ENCODE results near the gene FBXO44. TPM values are rescaled to one million over a fixed set of nuclear protein-coding genes. Genes with fewer than 3 reads are reported as not detected.

Gene FBXO44
- total and polyA plus RNA-seq, 10 of the 15 experiments (the other 5 are each of a cell fraction or from before 2014, with no cell fraction given) = 0.77 to 22.4 (median 8.2) TPM

- TF ChIP-seq SPI1 (IDR thresholded peaks at IDR 0.05; ENCODE audit: borderline replicate concordance, insufficient read depth, low read depth, low read length) = no peak
- no peak for TF ChIP-seq RAD21 (IDR thresholded peaks at IDR 0.05; ENCODE audit: insufficient read depth, low read depth, low read length)
- no peak for TF ChIP-seq JUND (IDR thresholded peaks at IDR 0.05; ENCODE audit: low read depth, low read length)
Measured at GRCh38 chr1:11629184-11630016, 25.3 kb upstream of the FBXO44 start (continued).

- intact Hi-C loops (cut with micrococcal nuclease; ENCODE audit: unreplicated experiment) = no loop called here
- no peaks in the 10 kb centered on the region for H3K36me3 ChIP-seq (ENCODE audit: control insufficient read depth in 2 of 2, insufficient read depth in 2 of 2, low read length in 1 of 2)
- H3K27me3 ChIP-seq (replicated peaks in 1 of 2; ENCODE audit: control insufficient read depth in 2 of 2, insufficient read depth in 2 of 2, low read length in 1 of 2) = no peaks in the 10 kb centered on the region; a peak in 2 of 4 replicates
- H2AFZ ChIP-seq (ENCODE audit: control insufficient read depth, low read depth, low read length) = no peak overlapping the region
- H3K4me2 ChIP-seq (ENCODE audit: control insufficient read depth, insufficient read depth) = no peak overlapping the region
- H3K4me1 ChIP-seq (ENCODE audit: control insufficient read depth, insufficient read depth, low read length) = no peaks in the 10 kb centered on the region
- CTCF ChIA-PET = interaction anchor here (2.5 kb wide), 1 partner anchor 597 kb away, joined by 9 read pairs; no protein-coding TSS in a partner anchor
- POLR2A ChIA-PET = no interaction called here
- in situ Hi-C loops (cut with MboI) = no loop called here
- no peaks in the 10 kb centered on the region for H3K9me3 ChIP-seq (replicated peaks; ENCODE audit: control insufficient read depth, insufficient read depth, low read length)
- H4K20me1 ChIP-seq (ENCODE audit: control insufficient read depth, insufficient read depth) = no peaks in the 10 kb centered on the region
- WGBS (ENCODE audit: insufficient coverage, insufficient replicate concordance, low lambda C conversion rate, missing lambda C conversion rate) = 28% methylated on average over 11 of the region's 11 CpGs
- H3K79me2 ChIP-seq (ENCODE audit: control insufficient read depth, insufficient read depth, low read length) = no peaks in the 10 kb centered on the region
- SMC1A ChIA-PET (ENCODE audit: uncharacterized antibody, unreplicated experiment) = interaction anchor here (0.6 kb wide), 1 partner anchor 85 kb away, joined by 3 read pairs; no protein-coding TSS in a partner anchor
- no TSS peak for BruUV-seq (replicated peaks)
- ATAC-seq (no peak), FAIRE-seq (no peak), DNase-seq (ENCODE audit: low read depth, low spot score) (no peak)
- RAD21 ChIA-PET (ENCODE audit: unreplicated experiment) = interaction anchor here (1.5 kb wide), 1 partner anchor 597 kb away, joined by 6 read pairs; no protein-coding TSS in a partner anchor
- H3K9ac ChIP-seq (ENCODE audit: control insufficient read depth, insufficient read depth, low read length) = no peak overlapping the region
- H3K4me3 ChIP-seq = no peak overlapping the region
- no peak overlapping the region for H3K27ac ChIP-seq (ENCODE audit: control insufficient read depth, insufficient read depth)
- no peak for TF ChIP-seq MXI1 (IDR thresholded peaks at IDR 0.05; ENCODE audit: low read depth, low read length)
- no peak for TF ChIP-seq TCF7 (IDR thresholded peaks at IDR 0.05; ENCODE audit: borderline replicate concordance)
- TF ChIP-seq BMI1 (IDR thresholded peaks at IDR 0.05; ENCODE audit: borderline replicate concordance) = no peak
- TF ChIP-seq USF1 (IDR thresholded peaks at IDR 0.05; ENCODE audit: borderline replicate concordance, extremely low read length, insufficient read depth, low read depth, low read length) = no peak
- TF ChIP-seq ZZZ3 (IDR thresholded peaks at IDR 0.05; ENCODE audit: control insufficient read depth, insufficient read length, low read depth) = no peak
- TF ChIP-seq PRDM15 (CRISPR knock-in tag; IDR thresholded peaks at IDR 0.05) = no peak
- no peak for TF ChIP-seq EZH2 (IDR thresholded peaks at IDR 0.05; ENCODE audit: borderline replicate concordance, control insufficient read depth, low read depth, low read length)
- TF ChIP-seq NBN (IDR thresholded peaks at IDR 0.05) = no peak
- TF ChIP-seq RFX5 (IDR thresholded peaks at IDR 0.05; ENCODE audit: low read depth, low read length) = no peak
- no peak for TF ChIP-seq TCF3 (IDR thresholded peaks at IDR 0.05; ENCODE audit: borderline replicate concordance, insufficient read depth, low read depth, low read length)
Measured at GRCh38 chr1:11634365-11635192, 20.1 kb upstream of the FBXO44 start.

Measured in GM12878 (cell line).